Heart left ventricle (tissue), 13 donors: Measurements from ENCODE around the gene PIK3R2.

Source experiments
- CTCF ChIP-seq, 12 donors: fragments of 200-600 bp; sonication (generic) in 4 of 12; IDR thresholded peaks; one replicate each; pipeline versions ENCODE4 v1.5.0 to v1.8.0; 2018 to 2022; ENCODE audit warnings: antibody characterized with exemption in 12 of 12, mild to moderate bottlenecking in 5 of 12
- POLR2A ChIP-seq, 2 donors: fragments of 450-650 bp; IDR thresholded peaks; one replicate each; pipeline ENCODE4 v1.6.1; 2017; ENCODE audit warnings: antibody characterized with exemption in 2 of 2, mild to moderate bottlenecking in 2 of 2, moderate library complexity in 2 of 2
- donor health status: ischemic (EF 13 %, LVEDD 7.1; RV severe dilation, severe dysfunction).
- donor health status: DM: no; HTN: yes; CAD: no.
- donor health status: DM: no; HTN: no; CAD: no.
- donor health status: ischemic (EF 25% LVEDD 6.9; RV normal size, moderate dysfunction).
- donor health status: ischemic (EF 25% LVEDD 5.7; RV mildly dilated, moderate dysfunction).
- donor health status: ischemic (EF 35%, LVEDD 5.7; RV mildly dilated, moderate dysfunction).
- donor health status: nonischemic (EF 11% LVEDD 7.7; RV severe dilation, severe dysfunction).
- donor health status: DM: yes; HTN: yes; CAD: no.
- donor health status: PGD.
- donor health status: ischemic (EF 29% LVEDD 5.4; RV normal size, mild dysfunction).
- donor health status: nonischemic (EF 23%, LVEDD 6.1; RV moderate dilation, normal function).

- TF ChIP-seq CTCF (IDR thresholded peaks at IDR 0.05) (no peak), POLR2A (IDR thresholded peaks at IDR 0.05) (no peak)
Measured at GRCh38 chr19:18197306-18197705, 44.3 kb downstream of the PIK3R2 start.
